DOHH2 (cell line): ENCODE results near the gene FARS2.

Source experiments
- EZH2phosphoT487 ChIP-seq: fragments of 200-600 bp; sonication (generic); IDR thresholded peaks from 2 replicates; pipeline ENCODE4 v1.6.1; 2017; ENCODE audit warnings: borderline replicate concordance, mild to moderate bottlenecking, antibody characterized with exemption, low read length, moderate library complexity, mixed read lengths
- TF ChIP-seq, protein P1 (sequence below): fragments of 200-600 bp; sonication (generic); IDR thresholded peaks from one replicate; pipeline ENCODE4 v1.5.1; 2014; ENCODE audit warnings: antibody characterized with exemption, mild to moderate bottlenecking, low read depth, low read length; ENCODE audit not compliant: poor library complexity, severe bottlenecking

DNA sequence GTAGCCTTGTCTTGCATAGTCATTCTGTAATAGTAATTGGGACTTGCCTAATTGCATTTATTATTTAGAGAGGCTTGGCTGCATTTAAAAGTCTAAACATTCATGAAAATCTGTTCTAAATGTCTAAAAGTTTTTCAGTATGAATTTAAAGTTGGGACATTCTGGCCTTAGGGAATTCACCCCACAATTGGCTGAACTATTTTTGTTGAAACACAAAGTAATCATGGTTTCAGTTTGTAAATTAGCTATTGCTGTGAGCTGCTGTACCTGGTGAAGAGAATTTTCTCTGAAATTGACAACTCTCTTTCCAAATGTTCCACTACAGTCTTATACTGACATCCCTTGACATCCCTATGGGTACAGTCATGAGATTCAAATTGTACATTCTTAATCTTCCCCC is 253.0 kb downstream of the FARS2 start:
- TF ChIP-seq, protein P1, sequence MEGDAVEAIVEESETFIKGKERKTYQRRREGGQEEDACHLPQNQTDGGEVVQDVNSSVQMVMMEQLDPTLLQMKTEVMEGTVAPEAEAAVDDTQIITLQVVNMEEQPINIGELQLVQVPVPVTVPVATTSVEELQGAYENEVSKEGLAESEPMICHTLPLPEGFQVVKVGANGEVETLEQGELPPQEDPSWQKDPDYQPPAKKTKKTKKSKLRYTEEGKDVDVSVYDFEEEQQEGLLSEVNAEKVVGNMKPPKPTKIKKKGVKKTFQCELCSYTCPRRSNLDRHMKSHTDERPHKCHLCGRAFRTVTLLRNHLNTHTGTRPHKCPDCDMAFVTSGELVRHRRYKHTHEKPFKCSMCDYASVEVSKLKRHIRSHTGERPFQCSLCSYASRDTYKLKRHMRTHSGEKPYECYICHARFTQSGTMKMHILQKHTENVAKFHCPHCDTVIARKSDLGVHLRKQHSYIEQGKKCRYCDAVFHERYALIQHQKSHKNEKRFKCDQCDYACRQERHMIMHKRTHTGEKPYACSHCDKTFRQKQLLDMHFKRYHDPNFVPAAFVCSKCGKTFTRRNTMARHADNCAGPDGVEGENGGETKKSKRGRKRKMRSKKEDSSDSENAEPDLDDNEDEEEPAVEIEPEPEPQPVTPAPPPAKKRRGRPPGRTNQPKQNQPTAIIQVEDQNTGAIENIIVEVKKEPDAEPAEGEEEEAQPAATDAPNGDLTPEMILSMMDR = no peak
- TF ChIP-seq EZH2phosphoT487 = no peak
